ENCODE data around the gene CNTNAP2.

DNA sequence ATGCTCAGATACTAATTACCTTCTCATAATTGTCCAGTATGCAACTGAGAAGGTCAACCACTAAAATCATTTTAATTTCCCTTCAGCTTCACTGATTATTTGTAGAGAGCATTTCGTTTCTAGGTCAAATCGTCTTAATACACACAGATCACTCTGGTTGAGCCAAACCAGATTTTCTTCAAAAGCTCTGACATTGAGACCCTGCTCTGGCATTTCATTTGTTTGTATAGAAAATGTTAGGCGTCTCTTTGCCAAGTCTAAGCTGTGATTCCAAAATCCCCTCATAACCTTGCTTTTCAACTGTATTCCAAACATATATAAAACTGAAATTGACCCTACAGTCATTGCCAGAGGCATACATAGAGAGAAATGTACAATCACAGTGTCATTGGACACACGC, 520.0 kb downstream of the CNTNAP2 start:
- TF ChIP-seq, protein P1, sequence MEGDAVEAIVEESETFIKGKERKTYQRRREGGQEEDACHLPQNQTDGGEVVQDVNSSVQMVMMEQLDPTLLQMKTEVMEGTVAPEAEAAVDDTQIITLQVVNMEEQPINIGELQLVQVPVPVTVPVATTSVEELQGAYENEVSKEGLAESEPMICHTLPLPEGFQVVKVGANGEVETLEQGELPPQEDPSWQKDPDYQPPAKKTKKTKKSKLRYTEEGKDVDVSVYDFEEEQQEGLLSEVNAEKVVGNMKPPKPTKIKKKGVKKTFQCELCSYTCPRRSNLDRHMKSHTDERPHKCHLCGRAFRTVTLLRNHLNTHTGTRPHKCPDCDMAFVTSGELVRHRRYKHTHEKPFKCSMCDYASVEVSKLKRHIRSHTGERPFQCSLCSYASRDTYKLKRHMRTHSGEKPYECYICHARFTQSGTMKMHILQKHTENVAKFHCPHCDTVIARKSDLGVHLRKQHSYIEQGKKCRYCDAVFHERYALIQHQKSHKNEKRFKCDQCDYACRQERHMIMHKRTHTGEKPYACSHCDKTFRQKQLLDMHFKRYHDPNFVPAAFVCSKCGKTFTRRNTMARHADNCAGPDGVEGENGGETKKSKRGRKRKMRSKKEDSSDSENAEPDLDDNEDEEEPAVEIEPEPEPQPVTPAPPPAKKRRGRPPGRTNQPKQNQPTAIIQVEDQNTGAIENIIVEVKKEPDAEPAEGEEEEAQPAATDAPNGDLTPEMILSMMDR (IDR thresholded peaks at IDR 0.05), result no peak
- TF ChIP-seq POLR2AphosphoS5 (IDR thresholded peaks at IDR 0.05; ENCODE audit: insufficient read depth in 1 of 2, low read depth in 1 of 2) (no peak), POLR2A (IDR thresholded peaks at IDR 0.05) (no peak)
